GM12878 (cell line): ENCODE results near the gene GRK6. TPM values are rescaled to one million over a fixed set of nuclear protein-coding genes. Genes with fewer than 3 reads are reported as not detected.
A peak's percentile ranks its signal among the peaks of the same experiment; 100 is the strongest.

Experiments used
- ATAC-seq: fragments of 200-7000 bp; cut with Tn5 transposase; 3 replicates; pipeline ENCODE4 v1.9.1; 2020; ENCODE audit warnings: mild to moderate bottlenecking, moderate library complexity
- BruUV-seq: library from RNA; stranded (reverse); fragments of 400-500 nt; replicated peaks from 2 replicates; lab custom pipeline; 2021; lab: Mats Ljungman, UMichigan
- CTCF ChIA-PET: fragments of 300-600 bp; sonication (Branson Sonifier 250); formaldehyde crosslinking; extraction: SDS; loops from one replicate; lab custom pipeline; 2021; ENCODE audit warnings: inconsistent platforms; lab: Yijun Ruan, JAX
- POLR2A ChIA-PET: fragments of 350-600 bp; formaldehyde crosslinking; extraction: SDS; loops from one replicate; lab custom pipeline; 2021; ENCODE audit warnings: inconsistent platforms; lab: Charles Lee
- RAD21 ChIA-PET: fragments of 300-600 bp; sonication (Branson Sonifier 250); formaldehyde crosslinking; loops from one replicate; lab custom pipeline; 2023; ENCODE audit warnings: antibody characterized with exemption; ENCODE audit not compliant: unreplicated experiment; lab: Charles Lee
- SMC1A ChIA-PET: fragments of 300-600 bp; sonication (Branson Sonifier 250); formaldehyde crosslinking; loops from one replicate; lab custom pipeline; 2023; ENCODE audit not compliant: unreplicated experiment, uncharacterized antibody; lab: Charles Lee
- DNase-seq: peaks from one replicate; pipeline ENCODE4 v3.0.0-alpha.2; 2011; ENCODE audit warnings: low read depth, low spot score
- FAIRE-seq: peaks from 3 replicates; lab custom pipeline; 2011; peaks lifted over from hg19 to GRCh38; lab: Jason Lieb, UNC
- H2AFZ ChIP-seq: 2 replicates; pipeline ENCODE4 v1.6.0; 2011; ENCODE audit warnings: low read depth, low read length, control low read depth; ENCODE audit not compliant: control insufficient read depth
- H3K27ac ChIP-seq: 2 replicates; pipeline ENCODE4 v1.5.1; 2011; ENCODE audit warnings: control low read depth; ENCODE audit not compliant: control insufficient read depth, insufficient read depth
- H3K27me3 ChIP-seq, 2 experiments: replicated peaks in 1 of 2; 2 replicates each; pipeline versions ENCODE4 v1.6.0 to v1.6.1; 2011; ENCODE audit warnings: low read length in 1 of 2; ENCODE audit not compliant: control insufficient read depth in 2 of 2, insufficient read depth in 2 of 2
- H3K36me3 ChIP-seq, 2 experiments: 2 replicates each; pipeline ENCODE4 v1.5.1; 2011; ENCODE audit warnings: low read length in 1 of 2; ENCODE audit not compliant: control insufficient read depth in 2 of 2, insufficient read depth in 2 of 2
- H3K4me1 ChIP-seq: 2 replicates; pipeline ENCODE4 v1.6.1; 2011; ENCODE audit warnings: mild to moderate bottlenecking, low read length, moderate library complexity, mixed read lengths; ENCODE audit not compliant: control insufficient read depth, insufficient read depth
- H3K4me2 ChIP-seq: 2 replicates; pipeline ENCODE4 v1.6.0; 2011; ENCODE audit warnings: control low read depth; ENCODE audit not compliant: control insufficient read depth, insufficient read depth
- H3K4me3 ChIP-seq: fragments of 200-600 bp; sonication (generic); 2 replicates; pipeline ENCODE4 v1.5.1; 2016
- H3K79me2 ChIP-seq: 2 replicates; pipeline ENCODE4 v1.6.0; 2011; ENCODE audit warnings: low read length; ENCODE audit not compliant: control insufficient read depth, insufficient read depth
- H3K9ac ChIP-seq: 2 replicates; pipeline ENCODE4 v1.8.0; 2011; ENCODE audit warnings: low read length, control low read depth, mixed read lengths; ENCODE audit not compliant: control insufficient read depth, insufficient read depth
- H3K9me3 ChIP-seq: replicated peaks from 3 replicates; pipeline ENCODE4 v1.5.1; 2011; ENCODE audit warnings: mild to moderate bottlenecking, low read length; ENCODE audit not compliant: control insufficient read depth, insufficient read depth
- H4K20me1 ChIP-seq: 2 replicates; pipeline ENCODE4 v1.6.0; 2011; ENCODE audit not compliant: control insufficient read depth, insufficient read depth
- ATF7 ChIP-seq: fragments of 450-650 bp; IDR thresholded peaks from 2 replicates; pipeline ENCODE4 v1.6.1; 2016; ENCODE audit warnings: low read depth, mild to moderate bottlenecking
- CBFB ChIP-seq: IDR thresholded peaks from 2 replicates; pipeline ENCODE4 v1.6.1; 2016; ENCODE audit warnings: antibody characterized with exemption, low read depth
- IRF4 ChIP-seq: IDR thresholded peaks from 2 replicates; pipeline ENCODE4 v1.6.1; 2011; ENCODE audit warnings: low read depth, low read length
- NR2F1 ChIP-seq: fragments of 450-650 bp; conservative IDR thresholded peaks from 2 replicates; pipeline ENCODE4 v1.6.1; 2017; ENCODE audit warnings: mild to moderate bottlenecking
- PAX5 ChIP-seq: IDR thresholded peaks from 2 replicates; pipeline ENCODE4 v1.6.1; 2011; ENCODE audit warnings: low read depth, low read length, borderline replicate concordance
- RUNX3 ChIP-seq: IDR thresholded peaks from 2 replicates; pipeline ENCODE4 v1.6.1; 2012; ENCODE audit warnings: low read length, inconsistent platforms
- SKIL ChIP-seq: fragments of 450-650 bp; IDR thresholded peaks from 2 replicates; pipeline ENCODE4 v1.6.1; 2017; ENCODE audit warnings: mild to moderate bottlenecking, low read depth, inconsistent platforms; ENCODE audit not compliant: poor library complexity, severe bottlenecking
- TCF12 ChIP-seq: IDR thresholded peaks from 2 replicates; pipeline ENCODE4 v1.6.1; 2011; ENCODE audit warnings: low read depth, mild to moderate bottlenecking, low read length
- WGBS: methylation state at CpG from one replicate; pipeline ENCODE4 v1.1.6; 2016; ENCODE audit warnings: low lambda C conversion rate; ENCODE audit not compliant: insufficient replicate concordance, insufficient coverage; ENCODE audit errors: missing lambda C conversion rate; 5-methylcytosine and 5-hydroxymethylcytosine counted together
- in situ Hi-C: fragments of 300-500 bp; cut with MboI; formaldehyde crosslinking; loops from 9 replicates; pipeline ENCODE4 v1.14.3; 2018; ENCODE audit warnings: mixed read lengths
- intact Hi-C: fragments of 100-400 bp; cut with micrococcal nuclease; formaldehyde crosslinking; loops from one replicate; pipeline ENCODE4 v1.14.2; 2022; ENCODE audit not compliant: unreplicated experiment
- polyA plus RNA-seq, 11 experiments: library from polyadenylated mRNA; depleted of rRNA in 4 of 11; unstranded in 6 of 11; stranded (reverse) in 5 of 11; fragments of >200 nt; fragmentation: Nextera tagmentation in 4 of 11; fragmentation: Illumina TruSeq in 1 of 11; extraction: Ambion mirVana in 4 of 11; extraction: Trizol in 1 of 11; gene quantifications; 1 replicate in 1 of 11; 2 replicates in 10 of 11; pipeline versions ENCODE4 v1.2.1 to v1.2.3, GENCODE V29; 2011 to 2016; ENCODE audit warnings: inconsistent platforms in 2 of 11, missing spikeins in 2 of 11, low read depth in 1 of 11
- total RNA-seq, 4 experiments: library from RNA; depleted of rRNA in 3 of 4; stranded (reverse); fragments of >200 nt in 3 of 4; fragmentation: Illumina TruSeq in 1 of 4; extraction: Trizol in 1 of 4; gene quantifications; 2 replicates each; pipeline versions ENCODE4 v1.2.1 to v1.2.3, GENCODE V29; 2013 to 2021
- TF ChIP-seq, protein P1 (sequence below): fragments of 450-650 bp; formaldehyde crosslinking; IDR thresholded peaks from 2 replicates; pipeline ENCODE4 v1.4.0; 2022; ENCODE audit warnings: mild to moderate bottlenecking, moderate library complexity
- TF ChIP-seq, protein P2 (sequence below): IDR thresholded peaks from 2 replicates; pipeline ENCODE4 v1.6.1; 2011; ENCODE audit warnings: borderline replicate concordance, low read depth, mild to moderate bottlenecking, moderate library complexity, low read length; ENCODE audit not compliant: insufficient read depth, poor library complexity, severe bottlenecking
- TF ChIP-seq, protein P3 (sequence below): fragments of 450-650 bp; IDR thresholded peaks from 2 replicates; pipeline ENCODE4 v1.6.1; 2018; ENCODE audit warnings: borderline replicate concordance, mild to moderate bottlenecking; ENCODE audit not compliant: partially characterized antibody

The GRK6 gene
- total and polyA plus RNA-seq, 10 of the 15 experiments (the other 5 are each of a cell fraction or from before 2014, with no cell fraction given): 0.79 to 124 (median 41.6) TPM

DNA sequence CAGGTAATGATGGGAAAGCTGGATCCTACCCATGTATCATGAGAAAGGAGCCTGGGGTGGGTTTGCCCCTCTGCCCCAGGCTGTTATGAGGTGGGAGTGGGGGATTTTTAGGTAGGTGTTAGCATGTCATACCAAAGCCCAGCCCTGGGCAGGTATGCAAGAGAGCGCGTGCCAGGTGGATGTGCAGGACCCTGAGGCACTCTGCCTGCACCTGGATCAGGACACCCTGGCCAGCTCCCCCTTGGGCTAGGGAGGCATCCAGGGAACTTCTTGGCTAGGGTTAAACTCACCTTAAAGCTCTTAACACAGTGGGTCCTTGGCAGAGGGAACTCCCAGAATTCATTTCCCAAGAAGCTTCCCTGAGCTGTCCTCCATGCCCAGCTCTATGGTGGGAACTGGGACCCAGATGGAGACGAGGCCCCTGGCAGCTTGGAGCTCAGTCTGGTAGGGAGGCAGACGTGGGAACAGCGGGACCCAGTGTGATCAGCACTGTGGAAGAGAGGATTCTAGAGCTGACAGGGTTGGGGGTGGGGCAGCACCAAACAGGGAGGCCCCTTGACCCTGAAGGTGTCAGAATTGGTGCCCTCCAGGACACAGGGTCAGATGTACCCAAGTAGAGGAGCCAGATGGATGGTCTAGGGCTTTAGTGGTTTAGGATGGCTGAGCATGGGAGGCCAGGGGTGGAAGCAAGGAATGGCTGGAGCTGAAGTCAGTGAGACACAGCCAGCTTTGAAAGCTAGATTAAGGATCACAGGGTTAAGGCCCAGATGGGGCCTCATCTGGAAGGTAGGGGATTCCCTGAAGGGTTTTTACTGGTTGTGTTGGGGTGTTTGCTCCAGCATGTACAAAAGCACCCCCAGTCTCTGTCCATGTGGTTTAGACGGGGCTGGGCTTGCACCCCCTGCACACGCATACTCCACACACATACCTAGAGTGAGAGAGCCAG is 17.9 kb downstream of the GRK6 start:
- in situ Hi-C loops (loop anchor here (5.0 kb wide), 1 partner anchor 127 kb away; no protein-coding TSS in a partner anchor), intact Hi-C loops (no loop called here)
- H3K4me3 ChIP-seq: no peak overlapping the region
- BruUV-seq: TSS peak; percentile 49
- RAD21 ChIA-PET: interaction anchor here (0.6 to 13.5 kb wide), 7 partner anchors 11 to 126 kb away, joined by 3 to 291 read pairs (median 20); partner anchors contain the start of gene GRK6
- peak; percentile 4 for ATAC-seq
- H3K4me2 ChIP-seq: peak overlapping the region; percentile 5
- SMC1A ChIA-PET: interaction anchor here (1.3 to 7.4 kb wide), 6 partner anchors 10 to 58 kb away, joined by 5 to 105 read pairs (median 12); partner anchors contain the start of gene PFN3
- peak; percentile 31 for FAIRE-seq
- no peaks in the 10 kb centered on the region for H3K9me3 ChIP-seq
- H3K36me3 ChIP-seq: peaks cover 0 to 9% of the 10 kb centered on the region in 2 experiments; a peak in 3 of 4 replicates
- peaks cover 14% of the 10 kb centered on the region for H3K79me2 ChIP-seq
- CTCF ChIA-PET: interaction anchor here (1.1 to 16.4 kb wide), 9 partner anchors 10 to 134 kb away, joined by 3 to 391 read pairs (median 10); partner anchors contain the start of genes GRK6 and PFN3
- POLR2A ChIA-PET: interaction anchor here (0.6 to 13.6 kb wide), 8 partner anchors 10 to 81 kb away, joined by 3 to 358 read pairs (median 7); partner anchors contain the start of genes F12 and GRK6
- H4K20me1 ChIP-seq: no peaks in the 10 kb centered on the region
- no peaks in the 10 kb centered on the region for H3K27me3 ChIP-seq
- peak overlapping the region; percentile 59 for H3K27ac ChIP-seq
- DNase-seq: no peak
- 46% methylated on average over 7 of the region's 7 CpGs for WGBS
- peak overlapping the region; percentile 14 for H3K9ac ChIP-seq
- no peak overlapping the region for H2AFZ ChIP-seq
- H3K4me1 ChIP-seq: peaks cover 32% of the 10 kb centered on the region
- TF ChIP-seq IRF4 (0 out of 2 replicates have a peak, but pooled peaks have one; percentile 4), ATF7 (0 out of 2 replicates have a peak, but pooled peaks have one; percentile 13), RUNX3 (peak; percentile 27; the same call in 1 of the 2 replicates), SKIL (no peak), TCF12 (0 out of 2 replicates have a peak, but pooled peaks have one; percentile 6), CBFB (0 out of 2 replicates have a peak, but pooled peaks have one; percentile 16), PAX5 (peak; percentile 17; the same call in 1 of the 2 replicates), NR2F1 (peak; percentile 75)
- TF ChIP-seq, protein P1, sequence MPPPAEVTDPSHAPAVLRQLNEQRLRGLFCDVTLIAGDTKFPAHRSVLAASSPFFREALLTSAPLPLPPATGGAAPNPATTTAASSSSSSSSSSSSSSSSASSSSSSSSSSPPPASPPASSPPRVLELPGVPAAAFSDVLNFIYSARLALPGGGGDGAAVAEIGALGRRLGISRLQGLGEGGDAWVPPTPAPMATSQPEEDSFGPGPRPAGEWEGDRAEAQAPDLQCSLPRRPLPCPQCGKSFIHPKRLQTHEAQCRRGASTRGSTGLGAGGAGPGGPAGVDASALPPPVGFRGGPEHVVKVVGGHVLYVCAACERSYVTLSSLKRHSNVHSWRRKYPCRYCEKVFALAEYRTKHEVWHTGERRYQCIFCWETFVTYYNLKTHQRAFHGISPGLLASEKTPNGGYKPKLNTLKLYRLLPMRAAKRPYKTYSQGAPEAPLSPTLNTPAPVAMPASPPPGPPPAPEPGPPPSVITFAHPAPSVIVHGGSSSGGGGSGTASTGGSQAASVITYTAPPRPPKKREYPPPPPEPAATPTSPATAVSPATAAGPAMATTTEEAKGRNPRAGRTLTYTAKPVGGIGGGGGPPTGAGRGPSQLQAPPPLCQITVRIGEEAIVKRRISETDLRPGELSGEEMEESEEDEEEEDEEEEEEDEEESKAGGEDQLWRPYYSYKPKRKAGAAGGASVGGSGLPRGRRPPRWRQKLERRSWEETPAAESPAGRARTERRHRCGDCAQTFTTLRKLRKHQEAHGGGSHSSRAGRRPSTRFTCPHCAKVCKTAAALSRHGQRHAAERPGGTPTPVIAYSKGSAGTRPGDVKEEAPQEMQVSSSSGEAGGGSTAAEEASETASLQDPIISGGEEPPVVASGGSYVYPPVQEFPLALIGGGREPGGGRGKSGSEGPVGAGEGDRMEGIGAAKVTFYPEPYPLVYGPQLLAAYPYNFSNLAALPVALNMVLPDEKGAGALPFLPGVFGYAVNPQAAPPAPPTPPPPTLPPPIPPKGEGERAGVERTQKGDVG: no peak
- TF ChIP-seq, protein P2, sequence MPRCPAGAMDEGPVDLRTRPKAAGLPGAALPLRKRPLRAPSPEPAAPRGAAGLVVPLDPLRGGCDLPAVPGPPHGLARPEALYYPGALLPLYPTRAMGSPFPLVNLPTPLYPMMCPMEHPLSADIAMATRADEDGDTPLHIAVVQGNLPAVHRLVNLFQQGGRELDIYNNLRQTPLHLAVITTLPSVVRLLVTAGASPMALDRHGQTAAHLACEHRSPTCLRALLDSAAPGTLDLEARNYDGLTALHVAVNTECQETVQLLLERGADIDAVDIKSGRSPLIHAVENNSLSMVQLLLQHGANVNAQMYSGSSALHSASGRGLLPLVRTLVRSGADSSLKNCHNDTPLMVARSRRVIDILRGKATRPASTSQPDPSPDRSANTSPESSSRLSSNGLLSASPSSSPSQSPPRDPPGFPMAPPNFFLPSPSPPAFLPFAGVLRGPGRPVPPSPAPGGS: peak; percentile 10
- TF ChIP-seq, protein P3, sequence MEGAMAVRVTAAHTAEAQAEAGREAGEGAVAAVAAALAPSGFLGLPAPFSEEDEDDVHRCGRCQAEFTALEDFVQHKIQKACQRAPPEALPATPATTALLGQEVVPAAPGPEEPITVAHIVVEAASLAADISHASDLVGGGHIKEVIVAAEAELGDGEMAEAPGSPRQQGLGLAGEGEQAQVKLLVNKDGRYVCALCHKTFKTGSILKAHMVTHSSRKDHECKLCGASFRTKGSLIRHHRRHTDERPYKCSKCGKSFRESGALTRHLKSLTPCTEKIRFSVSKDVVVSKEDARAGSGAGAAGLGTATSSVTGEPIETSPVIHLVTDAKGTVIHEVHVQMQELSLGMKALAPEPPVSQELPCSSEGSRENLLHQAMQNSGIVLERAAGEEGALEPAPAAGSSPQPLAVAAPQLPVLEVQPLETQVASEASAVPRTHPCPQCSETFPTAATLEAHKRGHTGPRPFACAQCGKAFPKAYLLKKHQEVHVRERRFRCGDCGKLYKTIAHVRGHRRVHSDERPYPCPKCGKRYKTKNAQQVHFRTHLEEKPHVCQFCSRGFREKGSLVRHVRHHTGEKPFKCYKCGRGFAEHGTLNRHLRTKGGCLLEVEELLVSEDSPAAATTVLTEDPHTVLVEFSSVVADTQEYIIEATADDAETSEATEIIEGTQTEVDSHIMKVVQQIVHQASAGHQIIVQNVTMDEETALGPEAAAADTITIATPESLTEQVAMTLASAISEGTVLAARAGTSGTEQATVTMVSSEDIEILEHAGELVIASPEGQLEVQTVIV: no peak
